Loucy (cell line): ENCODE data around the gene LRRC40.

Experiments used
- H2AFZ ChIP-seq: fragments of 200-600 bp; sonication (generic); 2 replicates; pipeline ENCODE4 v1.6.0; 2016; ENCODE audit warnings: antibody characterized with exemption, mild to moderate bottlenecking, low read length, moderate library complexity
- H3F3A ChIP-seq: fragments of 200-600 bp; 2 replicates; pipeline ENCODE4 v1.6.0; 2016; ENCODE audit warnings: antibody characterized with exemption, low read depth, mild to moderate bottlenecking
- H3K27me3 ChIP-seq: fragments of 200-600 bp; sonication (generic); 2 replicates; pipeline ENCODE4 v1.6.1; 2014; ENCODE audit warnings: low read length, mild to moderate bottlenecking; ENCODE audit not compliant: insufficient read depth, poor library complexity, severe bottlenecking
- H3K36me3 ChIP-seq: fragments of 200-600 bp; sonication (generic); 2 replicates; pipeline ENCODE4 v1.6.1; 2016; ENCODE audit warnings: low read length; ENCODE audit not compliant: insufficient read depth
- H3K4me1 ChIP-seq: fragments of 200-600 bp; sonication (generic); 2 replicates; pipeline ENCODE4 v1.5.1; 2014; ENCODE audit warnings: low read length, mild to moderate bottlenecking; ENCODE audit not compliant: insufficient read depth, poor library complexity, severe bottlenecking
- H3K4me2 ChIP-seq: fragments of 200-600 bp; sonication (generic); 2 replicates; pipeline ENCODE4 v1.6.0; 2014; ENCODE audit warnings: antibody characterized with exemption, low read length, low read depth, mild to moderate bottlenecking; ENCODE audit not compliant: poor library complexity, severe bottlenecking
- H3K4me3 ChIP-seq: fragments of 200-600 bp; sonication (generic); 2 replicates; pipeline ENCODE4 v1.5.1; 2014; ENCODE audit warnings: low read length, mild to moderate bottlenecking, mixed read lengths; ENCODE audit not compliant: poor library complexity, severe bottlenecking
- H3K79me2 ChIP-seq: fragments of 200-600 bp; sonication (generic); 2 replicates; pipeline ENCODE4 v1.6.1; 2014; ENCODE audit warnings: low read length; ENCODE audit not compliant: insufficient read depth
- H3K9ac ChIP-seq: fragments of 200-600 bp; sonication (generic); 2 replicates; pipeline ENCODE4 v1.6.0; 2014; ENCODE audit warnings: mild to moderate bottlenecking, low read depth, low read length, moderate library complexity; ENCODE audit not compliant: poor library complexity, severe bottlenecking
- H3K9me2 ChIP-seq: fragments of 200-600 bp; sonication (generic); replicated peaks from 2 replicates; pipeline ENCODE4 v1.6.1; 2016; ENCODE audit warnings: low read depth, low read length, mixed read lengths
- H3K9me3 ChIP-seq: fragments of 200-600 bp; sonication (generic); 2 replicates; pipeline ENCODE4 v1.6.1; 2014; ENCODE audit warnings: mild to moderate bottlenecking, antibody characterized with exemption, low read length, low read depth; ENCODE audit not compliant: insufficient read depth
- H4K20me1 ChIP-seq: fragments of 200-600 bp; sonication (generic); 2 replicates; pipeline ENCODE4 v1.6.0; 2014; ENCODE audit warnings: antibody characterized with exemption, low read length, mild to moderate bottlenecking; ENCODE audit not compliant: insufficient read depth, poor library complexity, severe bottlenecking
- CTCF ChIP-seq: fragments of 200-600 bp; sonication (generic); conservative IDR thresholded peaks from 2 replicates; pipeline ENCODE4 v1.5.1; 2014; ENCODE audit warnings: mild to moderate bottlenecking, antibody characterized with exemption, low read length
- EZH2phosphoT487 ChIP-seq: fragments of 200-600 bp; IDR thresholded peaks from 2 replicates; pipeline ENCODE4 v1.6.1; 2018; ENCODE audit warnings: antibody characterized with exemption, mild to moderate bottlenecking, moderate library complexity, borderline replicate concordance

The LRRC40 gene

GRCh38 chr1:70103770-70104169 is 101.6 kb downstream of the LRRC40 start:
- H3K36me3 ChIP-seq, result no peaks in the 10 kb centered on the region
- H3K4me3 ChIP-seq, result no peak overlapping the region
- no peak overlapping the region for H3K4me2 ChIP-seq
- TF ChIP-seq EZH2phosphoT487, result no peak
- no peaks in the 10 kb centered on the region for H3F3A ChIP-seq
- no peaks in the 10 kb centered on the region for H3K9me2 ChIP-seq
- H2AFZ ChIP-seq, result no peak overlapping the region
- H3K9ac ChIP-seq, result no peak overlapping the region
- no peaks in the 10 kb centered on the region for H4K20me1 ChIP-seq
- no peaks in the 10 kb centered on the region for H3K9me3 ChIP-seq
- no peaks in the 10 kb centered on the region for H3K4me1 ChIP-seq
- no peaks in the 10 kb centered on the region for H3K27me3 ChIP-seq
- H3K79me2 ChIP-seq, result no peaks in the 10 kb centered on the region

DNA sequence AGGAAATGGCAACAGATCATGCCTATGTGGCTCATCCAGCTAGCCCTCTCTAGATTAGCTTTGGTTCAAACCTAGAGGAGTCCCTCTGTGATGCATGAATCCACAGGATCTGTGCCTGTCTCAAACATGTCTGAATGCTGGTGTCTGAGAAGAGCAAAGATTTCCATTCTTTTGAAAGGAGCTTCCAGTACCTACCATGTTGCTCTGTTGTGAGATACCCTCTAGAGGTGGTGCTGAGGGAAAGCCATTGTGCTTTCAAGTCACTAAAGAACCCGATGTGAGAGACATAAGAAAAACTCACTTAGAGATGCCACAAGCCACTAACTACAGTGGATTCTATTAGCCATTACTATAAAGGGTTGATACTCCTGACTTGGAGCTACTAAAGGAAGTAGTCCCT is 103.6 kb downstream of the LRRC40 start:
- Histone ChIP-seq H3K4me2 (no peak overlapping the region), H3K36me3 (no peaks in the 10 kb centered on the region), H3K4me3 (no peak overlapping the region), H3K79me2 (no peaks in the 10 kb centered on the region), H3K9ac (no peak overlapping the region), H3K9me2 (no peaks in the 10 kb centered on the region), H3F3A (no peaks in the 10 kb centered on the region), H3K27me3 (no peaks in the 10 kb centered on the region), H2AFZ (no peak overlapping the region), H3K9me3 (no peaks in the 10 kb centered on the region), H3K4me1 (no peaks in the 10 kb centered on the region), H4K20me1 (no peaks in the 10 kb centered on the region)
- TF ChIP-seq CTCF (no peak; the same call in 1 of the 2 replicates), EZH2phosphoT487 (no peak)

DNA sequence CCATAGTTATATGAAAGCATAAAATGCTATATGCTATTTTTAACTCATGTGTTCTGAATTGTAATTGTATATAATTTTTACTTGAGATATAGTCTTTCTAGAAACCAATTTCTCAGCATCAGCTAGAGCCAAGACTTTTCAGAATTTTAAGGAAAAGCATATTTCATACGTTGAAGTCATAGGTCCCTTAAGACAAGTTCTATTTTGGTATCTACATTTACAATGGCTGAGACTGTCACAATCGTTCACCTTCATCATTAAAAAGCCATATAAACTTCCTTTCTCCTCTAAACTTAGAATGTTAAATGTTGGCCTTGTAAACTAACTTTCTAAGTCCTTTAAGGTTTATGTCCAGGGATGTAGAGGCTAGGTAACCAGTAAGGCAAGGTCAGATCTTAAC is 104.1 kb downstream of the LRRC40 start:
- Histone ChIP-seq H3K4me1 (no peaks in the 10 kb centered on the region), H3K27me3 (no peaks in the 10 kb centered on the region), H3K4me3 (no peak overlapping the region), H3F3A (no peaks in the 10 kb centered on the region), H3K9me3 (no peaks in the 10 kb centered on the region), H3K36me3 (no peaks in the 10 kb centered on the region), H3K4me2 (no peak overlapping the region), H2AFZ (no peak overlapping the region), H3K79me2 (no peaks in the 10 kb centered on the region), H4K20me1 (no peaks in the 10 kb centered on the region), H3K9ac (no peak overlapping the region), H3K9me2 (no peaks in the 10 kb centered on the region)
- TF ChIP-seq EZH2phosphoT487, result no peak
- TF ChIP-seq CTCF, result no peak
